SK-N-DZ (cell line): ENCODE results near the gene TTLL11.
"Not testable (repeated sequence)": the region's sequence is repeated elsewhere in the genome, so short reads cannot be mapped to it uniquely, and the experiment has no call there.

Experiments
- DNase-seq: peaks from one replicate; pipeline ENCODE4 v3.0.0-alpha.2; 2015; ENCODE audit warnings: low spot score

Gene TTLL11

GRCh38 chr9:121910491-121911040 is 182.5 kb downstream of the TTLL11 start:
- DNase-seq = no peak

GRCh38 chr9:121909111-121909510 is 184.0 kb downstream of the TTLL11 start:
- no peak for DNase-seq

GRCh38 chr9:121906074-121906870 is 186.8 kb downstream of the TTLL11 start:
- DNase-seq = no peak

DNA sequence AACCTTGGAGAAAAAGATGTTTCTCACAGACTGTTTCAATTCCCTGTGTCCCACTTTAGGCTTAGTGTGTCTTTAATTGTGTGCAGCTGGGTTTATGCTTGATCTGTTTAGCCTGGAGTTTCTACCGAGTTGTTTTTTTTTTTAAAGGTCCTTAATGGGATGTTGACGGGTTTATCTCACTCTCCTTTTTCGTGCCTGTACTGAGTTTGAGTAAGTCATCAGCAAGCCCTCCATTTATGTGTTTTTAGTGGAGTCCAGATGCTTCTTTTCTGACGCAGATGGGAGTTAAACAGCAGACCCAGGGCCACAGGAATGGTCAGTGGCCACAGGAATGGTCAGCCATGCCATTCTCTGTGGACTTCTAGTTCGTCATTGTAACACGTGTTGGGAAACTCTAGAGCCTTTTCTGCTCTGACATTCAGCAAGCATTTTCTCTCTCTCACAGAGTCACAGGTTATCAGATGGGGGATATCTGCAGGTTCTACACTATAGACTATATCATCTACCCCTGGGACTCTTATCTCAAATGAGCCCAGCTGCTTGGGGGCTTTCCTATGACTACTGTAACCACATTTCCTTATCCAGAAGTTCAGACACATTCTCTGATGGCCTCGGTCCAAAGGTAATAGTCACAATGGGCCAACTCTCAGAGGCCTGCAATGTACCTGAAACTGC is 190.5 kb downstream of the TTLL11 start:
- peak; percentile 25 for DNase-seq

DNA sequence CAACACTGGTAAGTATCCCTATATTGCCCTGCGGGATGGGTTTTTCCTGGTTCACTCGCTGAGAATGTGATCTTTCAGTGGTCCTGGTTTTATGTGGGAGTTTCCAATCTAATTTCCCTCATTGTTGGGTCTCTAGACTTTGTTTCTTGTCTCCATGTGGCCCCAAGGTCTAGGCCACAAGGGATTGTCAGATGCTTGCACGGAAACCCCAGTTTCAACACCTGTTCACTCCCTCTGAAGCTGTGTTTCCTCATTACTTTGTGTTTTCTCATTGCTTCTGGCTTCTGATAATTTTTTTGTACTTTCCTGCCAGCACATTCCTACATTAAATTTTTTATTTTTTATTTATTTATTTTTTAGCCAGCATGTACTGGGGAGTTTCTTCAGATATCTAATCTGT is 191.5 kb downstream of the TTLL11 start:
- DNase-seq = no peak

DNA sequence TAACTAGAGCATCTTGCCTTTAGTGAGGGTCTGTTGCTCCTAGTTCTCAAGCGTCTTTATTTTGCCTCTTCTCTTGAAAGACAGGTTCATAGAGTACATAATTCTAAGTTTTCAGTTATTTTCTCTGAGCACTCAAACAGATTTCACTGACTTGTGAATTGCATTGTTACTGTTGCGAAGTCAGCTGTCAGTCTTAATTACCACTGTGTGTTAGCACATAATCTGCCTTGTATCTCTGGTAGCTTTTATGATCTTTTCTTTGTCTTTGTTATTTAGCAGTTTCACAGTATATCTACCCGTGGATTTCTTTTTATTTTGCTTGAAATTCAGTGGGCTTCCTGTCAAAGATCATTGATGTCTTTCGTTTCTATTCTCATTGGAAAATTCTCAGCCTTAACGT is 192.9 kb downstream of the TTLL11 start:
- no peak for DNase-seq

- no peak for DNase-seq
Observed at GRCh38 chr9:121898856-121899255, 194.3 kb downstream of the TTLL11 start.

DNA sequence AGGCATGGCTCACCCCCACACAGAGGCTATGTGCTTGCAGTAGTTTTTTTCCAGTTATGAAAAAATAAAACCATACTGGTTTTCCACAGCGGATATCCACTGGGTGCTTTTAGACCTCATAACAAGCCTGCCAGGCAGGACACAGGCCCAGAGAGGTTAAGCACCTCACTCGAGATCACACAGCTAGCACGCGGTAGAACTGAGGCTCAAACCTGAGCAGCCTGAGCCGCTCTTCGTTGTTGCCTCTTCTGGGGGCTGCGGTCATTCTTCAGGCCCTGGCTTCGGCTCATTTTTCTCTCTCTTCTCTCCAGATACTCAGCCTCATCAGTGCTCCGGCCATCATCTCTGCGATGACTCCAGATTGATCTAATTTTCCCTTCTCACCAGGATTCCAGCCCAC is 196.0 kb downstream of the TTLL11 start:
- no peak for DNase-seq

DNA sequence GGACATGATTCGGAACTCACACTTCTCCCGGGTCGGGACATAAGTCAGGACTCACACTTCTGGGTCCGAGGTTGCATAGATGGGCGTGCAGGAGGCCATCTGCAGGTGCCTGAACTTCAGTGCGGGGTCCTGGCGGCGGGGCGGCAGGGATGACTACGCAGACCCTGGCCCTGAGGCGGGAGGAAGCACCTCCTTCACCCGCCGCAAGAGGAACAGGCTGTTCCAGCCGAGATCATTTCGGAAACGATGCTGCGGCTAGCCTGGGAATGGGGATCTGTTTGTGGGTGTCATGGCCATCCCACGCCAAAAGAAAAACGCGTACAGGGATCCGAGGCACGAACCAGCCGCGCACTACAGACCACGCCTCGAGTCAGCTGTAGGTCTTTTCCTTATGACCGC is 196.6 kb downstream of the TTLL11 start:
- DNase-seq = no peak

DNA sequence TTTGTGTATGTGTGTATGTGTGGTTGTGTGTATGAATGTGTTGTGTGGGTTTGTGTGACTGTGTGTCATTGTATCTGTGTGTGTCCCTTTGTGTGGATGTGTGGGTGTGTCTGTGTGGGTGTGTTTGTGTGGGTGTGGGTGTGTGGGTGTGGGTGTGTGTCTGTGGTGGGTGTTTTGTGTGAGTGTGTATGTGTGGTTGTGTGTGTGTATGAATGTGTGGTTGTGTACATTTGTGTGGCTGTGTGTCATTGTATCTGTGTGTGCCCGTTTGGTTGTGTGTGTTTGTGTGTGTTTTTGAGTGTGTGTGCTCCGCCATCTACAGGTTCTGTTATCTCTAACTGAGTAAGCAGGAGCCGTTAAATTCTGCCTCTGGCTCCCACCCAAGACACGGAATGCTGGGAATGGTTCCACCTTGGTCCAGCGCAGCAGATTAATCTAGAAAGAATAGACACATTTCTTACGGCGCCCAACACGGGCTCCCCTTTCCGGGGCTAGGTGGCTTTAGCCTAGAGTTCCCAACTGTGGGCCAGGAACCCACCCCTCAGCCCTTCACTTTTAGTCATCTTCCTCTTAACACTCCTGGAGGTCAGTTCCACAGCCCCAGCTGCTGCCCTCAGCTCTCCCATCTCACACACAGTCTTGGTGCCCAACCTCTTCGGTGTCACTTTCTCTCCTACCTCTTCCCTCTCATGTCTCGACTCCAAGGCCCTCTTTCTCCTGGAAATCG is 197.1 kb downstream of the TTLL11 start:
- peak; percentile 72 for DNase-seq

DNA sequence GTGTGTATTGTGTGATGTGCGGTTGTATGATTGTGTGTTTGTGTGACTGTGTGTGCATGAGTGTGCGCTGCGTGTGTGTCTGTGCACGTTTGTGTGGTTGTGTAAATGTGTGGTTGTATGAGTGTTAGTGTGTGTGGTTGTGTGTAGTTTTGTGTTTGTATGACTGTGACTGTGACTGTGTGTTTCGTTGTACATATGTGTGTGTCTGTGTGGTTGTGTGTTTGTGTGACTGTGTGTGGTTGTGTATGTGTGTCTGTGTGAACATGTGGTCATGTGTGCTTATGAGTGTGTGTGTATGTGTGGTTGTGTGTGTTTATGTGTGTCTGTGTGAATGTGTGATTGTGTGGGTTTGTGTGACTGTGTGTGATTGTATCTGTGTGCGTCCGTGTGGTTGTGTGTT is 197.8 kb downstream of the TTLL11 start:
- DNase-seq = peak; percentile 21

- not testable (repeated sequence) for DNase-seq
Observed at GRCh38 chr9:121894380-121894779, 198.7 kb downstream of the TTLL11 start.

DNA sequence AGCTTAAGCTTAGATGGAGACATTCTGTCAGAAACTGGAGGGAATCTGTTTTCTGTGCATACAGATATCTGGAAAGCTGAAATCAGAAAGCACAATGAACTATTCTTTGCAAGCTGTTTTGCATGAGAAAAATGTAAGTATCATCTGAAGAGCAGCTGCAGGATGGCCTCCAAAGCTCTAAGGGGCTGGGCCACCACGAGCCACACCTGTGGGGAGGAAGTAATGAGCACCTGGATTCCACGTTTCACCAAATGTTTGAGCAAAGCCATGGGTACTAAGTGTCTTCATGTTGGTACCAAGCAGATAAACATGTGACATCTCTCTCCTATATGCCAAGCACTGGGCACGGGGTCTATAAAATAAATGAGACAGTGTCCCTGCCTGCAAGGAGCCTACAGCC is 199.3 kb downstream of the TTLL11 start:
- no peak for DNase-seq

DNA sequence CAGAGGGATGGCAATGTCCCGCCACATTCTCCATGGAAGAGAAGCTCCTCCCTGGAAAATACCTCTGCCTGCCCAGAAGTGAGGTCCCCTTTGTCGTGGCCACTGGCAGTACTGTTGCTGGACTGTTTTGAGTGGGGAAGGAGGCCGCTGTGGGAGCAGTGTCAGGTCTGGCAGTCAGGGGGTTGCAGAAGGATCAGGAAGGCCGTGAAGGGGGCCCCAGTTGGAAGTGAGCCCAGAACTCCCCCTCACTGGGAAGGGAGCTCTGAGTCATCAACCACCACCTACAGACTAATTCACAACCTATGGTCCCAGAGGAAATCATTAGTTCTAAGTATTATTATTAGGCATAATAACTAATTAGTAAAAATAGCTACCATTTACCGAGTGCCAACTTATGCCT is 200.4 kb downstream of the TTLL11 start:
- DNase-seq = no peak

DNA sequence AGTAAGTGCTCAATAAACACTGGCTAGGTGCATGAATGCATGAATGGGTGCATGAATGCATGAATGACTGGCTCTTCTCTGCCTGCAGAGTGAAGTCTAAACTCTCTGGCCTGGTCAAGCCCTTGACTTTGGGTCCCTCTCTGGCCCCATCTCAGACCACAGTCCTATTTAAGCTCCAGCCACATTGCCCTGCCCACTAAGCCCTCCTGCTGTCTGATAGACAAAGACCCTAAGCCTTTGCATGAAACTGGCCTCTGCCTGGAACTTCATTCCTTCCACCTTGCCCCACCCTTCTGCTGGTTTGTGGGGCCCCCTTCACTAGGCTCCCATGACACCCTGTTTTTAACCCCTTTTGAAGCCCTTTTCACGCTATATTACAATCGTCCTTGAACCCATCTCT is 202.4 kb downstream of the TTLL11 start:
- DNase-seq = no peak

DNA sequence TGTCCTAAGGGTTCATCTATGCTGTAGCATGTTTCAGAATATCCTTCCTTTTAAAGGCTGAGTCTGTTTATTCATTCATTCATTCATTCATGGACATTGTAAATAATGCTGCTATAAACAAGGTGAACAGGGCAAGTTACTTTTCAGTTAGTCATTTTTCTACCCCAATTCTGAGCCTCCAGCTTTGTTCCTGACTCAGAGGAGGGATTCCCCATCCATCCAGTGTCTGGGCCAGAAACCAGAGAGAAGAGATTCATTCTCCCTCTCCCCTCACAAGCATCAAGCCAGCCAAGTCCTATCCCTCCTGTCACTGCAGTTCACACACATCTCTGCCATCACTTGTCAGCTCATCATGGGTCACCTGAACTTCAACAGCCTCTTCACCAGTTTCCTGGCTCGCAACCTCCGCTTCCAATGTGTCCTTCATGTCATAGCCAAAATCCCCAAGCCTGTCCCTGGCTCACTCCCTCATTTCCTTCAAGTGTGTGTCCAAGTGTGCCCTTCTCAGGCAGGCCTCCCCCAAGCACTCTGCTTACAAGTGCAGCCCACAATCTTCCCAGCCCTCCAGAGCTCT is 203.0 kb downstream of the TTLL11 start:
- no peak for DNase-seq

DNA sequence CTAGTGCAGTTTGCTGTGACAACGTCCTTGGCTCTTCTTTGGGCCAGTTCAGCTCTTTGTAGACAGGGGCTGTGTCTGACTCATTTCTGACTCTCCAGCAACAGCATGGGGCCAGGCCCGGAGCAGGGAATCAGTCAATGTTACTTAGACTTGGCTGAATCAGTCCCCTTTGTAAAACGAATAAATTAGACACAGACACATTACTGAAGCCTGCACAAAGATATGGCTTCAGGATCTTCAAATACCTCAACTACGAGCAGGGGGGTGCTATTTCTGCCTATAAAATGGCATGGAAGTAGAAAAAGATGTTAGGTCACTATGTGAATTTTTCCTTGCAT is 204.7 kb downstream of the TTLL11 start:
- no peak for DNase-seq

DNA sequence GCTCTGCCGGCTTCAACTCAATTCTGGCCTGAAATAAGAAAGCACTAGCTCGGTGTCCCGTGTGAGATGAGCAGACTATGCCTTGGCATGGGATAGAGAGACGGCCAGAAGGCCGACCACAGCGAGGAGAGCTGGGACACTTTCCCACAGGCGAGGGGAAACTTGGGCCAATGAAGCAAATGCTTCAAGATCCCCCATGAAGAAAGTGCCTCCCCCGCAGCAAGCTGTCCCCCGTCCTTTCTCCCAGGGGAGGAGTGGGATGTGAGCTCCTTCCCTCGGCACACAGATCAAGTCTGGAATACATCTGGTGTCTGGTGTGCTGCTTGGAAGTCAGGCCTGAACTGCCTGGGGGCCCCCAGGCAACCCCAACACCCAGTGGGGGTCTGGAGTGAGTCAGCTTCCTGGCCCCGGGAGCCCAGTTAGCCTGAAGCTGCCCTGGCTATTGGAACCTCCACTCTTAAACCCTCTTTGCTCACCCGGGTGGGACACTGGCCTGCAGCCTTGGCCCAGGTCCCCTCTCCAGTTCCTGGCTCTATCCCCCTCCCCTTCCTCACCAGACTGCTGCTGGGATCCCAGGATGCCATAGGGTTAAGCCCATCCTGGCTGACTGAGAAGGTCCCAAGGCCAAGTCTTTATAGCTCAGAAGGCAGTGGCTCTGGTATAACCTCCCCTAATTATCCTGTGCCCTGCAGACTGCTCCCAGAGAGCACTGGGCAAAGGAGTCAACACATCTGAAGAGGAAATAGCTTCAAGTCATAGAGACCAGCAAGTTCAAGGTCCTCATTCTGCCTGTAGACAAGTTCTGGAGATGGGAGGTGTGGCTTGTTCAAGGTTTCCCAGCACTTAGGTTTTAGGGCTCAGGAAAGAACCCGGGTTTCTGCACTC is 205.3 kb downstream of the TTLL11 start:
- no peak for DNase-seq

GRCh38 chr9:121886759-121887485 is 206.2 kb downstream of the TTLL11 start:
- no peak for DNase-seq

GRCh38 chr9:121885345-121885901 is 207.7 kb downstream of the TTLL11 start:
- DNase-seq = no peak
